Non-pigmented ciliary epithelial cell (primary cell): ENCODE measurements around the gene ARFIP1.
"Not testable (repeated sequence)": the region's sequence is repeated elsewhere in the genome, so short reads cannot be mapped to it uniquely, and the experiment has no call there.

ENCODE experiments used
- DNase-seq: peaks from one replicate; pipeline ENCODE4 v3.0.0-alpha.2; 2010; ENCODE audit warnings: low read depth

The ARFIP1 gene

GRCh38 chr4:152847376-152847775 is 67.6 kb downstream of the ARFIP1 start:
- no peak for DNase-seq

- no peak for DNase-seq
These were observed 68.8 kb downstream of the ARFIP1 start for GRCh38 chr4:152848508-152848907.

- no peak for DNase-seq
These were observed 69.6 kb downstream of the ARFIP1 start for GRCh38 chr4:152849350-152849749.

- peak; percentile 18 for DNase-seq
These were observed 70.6 kb downstream of the ARFIP1 start for GRCh38 chr4:152850377-152850776.

GRCh38 chr4:152851226-152851625 is 71.5 kb downstream of the ARFIP1 start:
- DNase-seq, result no peak

GRCh38 chr4:152853293-152853692 is 73.5 kb downstream of the ARFIP1 start:
- DNase-seq, result no peak

- not testable (repeated sequence) for DNase-seq
These were observed 74.3 kb downstream of the ARFIP1 start for GRCh38 chr4:152854016-152854415.

GRCh38 chr4:152856960-152857359 is 77.2 kb downstream of the ARFIP1 start:
- no peak for DNase-seq

GRCh38 chr4:152858934-152859333 is 79.2 kb downstream of the ARFIP1 start:
- no peak for DNase-seq

GRCh38 chr4:152860046-152860445 is 80.3 kb downstream of the ARFIP1 start:
- DNase-seq, result no peak

- no peak for DNase-seq
These were observed 82.9 kb downstream of the ARFIP1 start for GRCh38 chr4:152862608-152863007.

- DNase-seq, result no peak
These were observed 84.6 kb downstream of the ARFIP1 start for GRCh38 chr4:152864361-152864760.

GRCh38 chr4:152866432-152866993 is 86.8 kb downstream of the ARFIP1 start:
- not testable (repeated sequence) for DNase-seq

- DNase-seq, result no peak
These were observed 90.9 kb downstream of the ARFIP1 start for GRCh38 chr4:152870606-152871005.

- DNase-seq, result no peak
These were observed 95.5 kb downstream of the ARFIP1 start for GRCh38 chr4:152875261-152875660.

GRCh38 chr4:152877868-152878267 is 98.1 kb downstream of the ARFIP1 start:
- DNase-seq, result no peak

- no peak for DNase-seq
These were observed 100.5 kb downstream of the ARFIP1 start for GRCh38 chr4:152880263-152880662.

GRCh38 chr4:152881974-152882373 is 102.2 kb downstream of the ARFIP1 start:
- DNase-seq, result no peak

- DNase-seq, result no peak
These were observed 105.4 kb downstream of the ARFIP1 start for GRCh38 chr4:152885185-152885584.

GRCh38 chr4:152886201-152886600 is 106.4 kb downstream of the ARFIP1 start:
- no peak for DNase-seq

GRCh38 chr4:152887981-152888380 is 108.2 kb downstream of the ARFIP1 start:
- DNase-seq, result no peak

- DNase-seq, result no peak
These were observed 113.2 kb downstream of the ARFIP1 start for GRCh38 chr4:152892974-152893373.

- peak; percentile 24 for DNase-seq
These were observed 114.9 kb downstream of the ARFIP1 start for GRCh38 chr4:152894673-152895072.

GRCh38 chr4:152896811-152897210 is 117.1 kb downstream of the ARFIP1 start:
- no peak for DNase-seq

- DNase-seq, result not testable (repeated sequence)
These were observed 118.4 kb downstream of the ARFIP1 start for GRCh38 chr4:152898133-152898532.
